ENCODE results near the gene ASB1. TPM values are rescaled to one million over a fixed set of nuclear protein-coding genes. Genes with fewer than 3 reads are reported as not detected.
A peak's percentile ranks its signal among the peaks of the same experiment; 100 is the strongest.

The ASB1 gene
- total and polyA plus RNA-seq, 8 donors: 10.7 to 36.8 (median 18.5) TPM

GRCh38 chr2:238465487-238466242, 38.9 kb downstream of the ASB1 start:
- DNase-seq: peak in 1 of 2 donors; percentile 20
- no peak overlapping the region for H3K4me3 ChIP-seq
- H3K27ac ChIP-seq: no peak overlapping the region
- no peaks in the 10 kb centered on the region for H3K27me3 ChIP-seq
- no peaks in the 10 kb centered on the region for H3K4me1 ChIP-seq
- no peak for TF ChIP-seq CTCF (IDR thresholded peaks at IDR 0.05)
- no peak for TF ChIP-seq POLR2A (IDR thresholded peaks at IDR 0.05)
- no peak for TF ChIP-seq POLR2AphosphoS5 (IDR thresholded peaks at IDR 0.05)
- no peak for TF ChIP-seq EP300 (IDR thresholded peaks at IDR 0.05)
- intact Hi-C loops (cut with DNase I; ENCODE audit: low total_unique reads): no loop called here
- WGBS, 5 donors: 81 to 91% (median 87%) methylated on average over 22 of the region's 22 CpGs
- H3K36me3 ChIP-seq: no peaks in the 10 kb centered on the region
- peaks cover 0 to 4% (median 0%) of the 10 kb centered on the region in 4 donors for H3K9me3 ChIP-seq

GRCh38 chr2:238466243-238466756, 39.6 kb downstream of the ASB1 start:
- no peak overlapping the region for H3K4me3 ChIP-seq
- TF ChIP-seq CTCF (IDR thresholded peaks at IDR 0.05) (no peak), EP300 (IDR thresholded peaks at IDR 0.05) (no peak), POLR2A (IDR thresholded peaks at IDR 0.05) (no peak), POLR2AphosphoS5 (IDR thresholded peaks at IDR 0.05) (no peak)
- no peak overlapping the region for H3K27ac ChIP-seq
- H3K36me3 ChIP-seq: no peaks in the 10 kb centered on the region
- no peaks in the 10 kb centered on the region for H3K4me1 ChIP-seq
- intact Hi-C loops (cut with DNase I; ENCODE audit: low total_unique reads): no loop called here
- peak; percentile 22 to 32 for DNase-seq
- 42 to 70% (median 60%) methylated on average over 3 to 10 of the region's 10 CpGs for WGBS, 5 donors
- H3K27me3 ChIP-seq: no peaks in the 10 kb centered on the region
- H3K9me3 ChIP-seq: peaks cover 0 to 4% (median 0%) of the 10 kb centered on the region in 4 donors

GRCh38 chr2:238467062-238467461, 40.3 kb downstream of the ASB1 start:
- peaks cover 0 to 9% (median 3%) of the 10 kb centered on the region in 4 donors for H3K9me3 ChIP-seq
- DNase-seq: no peak
- WGBS, 5 donors: 80 to 94% (median 83%) methylated on average over 4 of the region's 4 CpGs
- intact Hi-C loops (cut with DNase I; ENCODE audit: low total_unique reads): no loop called here
- H3K27me3 ChIP-seq: no peaks in the 10 kb centered on the region
- H3K36me3 ChIP-seq: no peaks in the 10 kb centered on the region
- TF ChIP-seq POLR2A (IDR thresholded peaks at IDR 0.05) (no peak), POLR2AphosphoS5 (IDR thresholded peaks at IDR 0.05) (no peak), EP300 (IDR thresholded peaks at IDR 0.05) (no peak), CTCF (IDR thresholded peaks at IDR 0.05) (no peak)
- H3K27ac ChIP-seq: no peak overlapping the region
- H3K4me3 ChIP-seq: no peak overlapping the region
- no peaks in the 10 kb centered on the region for H3K4me1 ChIP-seq

GRCh38 chr2:238467792-238468191, 41.1 kb downstream of the ASB1 start:
- no peaks in the 10 kb centered on the region for H3K36me3 ChIP-seq
- no peaks in the 10 kb centered on the region for H3K27me3 ChIP-seq
- intact Hi-C loops (cut with DNase I; ENCODE audit: low total_unique reads): no loop called here
- no peak for TF ChIP-seq EP300 (IDR thresholded peaks at IDR 0.05)
- no peak for TF ChIP-seq POLR2AphosphoS5 (IDR thresholded peaks at IDR 0.05)
- TF ChIP-seq CTCF (IDR thresholded peaks at IDR 0.05): no peak
- no peak for TF ChIP-seq POLR2A (IDR thresholded peaks at IDR 0.05)
- H3K4me3 ChIP-seq: no peak overlapping the region
- no peak for DNase-seq
- H3K4me1 ChIP-seq: no peaks in the 10 kb centered on the region
- no peak overlapping the region for H3K27ac ChIP-seq
- H3K9me3 ChIP-seq: peaks cover 0 to 16% (median 8%) of the 10 kb centered on the region in 4 donors
- 63 to 81% (median 78%) methylated on average over 1 of the region's 1 CpG for WGBS, 5 donors
